Stimulated activated CD8-positive, alpha-beta memory T cell treated with anti-CD3 and anti-CD28 coated beads, Interleukin-12 subunit alpha, Interleukin-12 subunit beta, amount 100 ng/mL, for 24 hours (primary cell): ENCODE data around the gene MRPL21.

ENCODE experiments used
- DNase-seq: peaks from one replicate; pipeline ENCODE4 v3.0.0-alpha.2; 2020; ENCODE audit errors: extremely low read depth

The MRPL21 gene

DNA sequence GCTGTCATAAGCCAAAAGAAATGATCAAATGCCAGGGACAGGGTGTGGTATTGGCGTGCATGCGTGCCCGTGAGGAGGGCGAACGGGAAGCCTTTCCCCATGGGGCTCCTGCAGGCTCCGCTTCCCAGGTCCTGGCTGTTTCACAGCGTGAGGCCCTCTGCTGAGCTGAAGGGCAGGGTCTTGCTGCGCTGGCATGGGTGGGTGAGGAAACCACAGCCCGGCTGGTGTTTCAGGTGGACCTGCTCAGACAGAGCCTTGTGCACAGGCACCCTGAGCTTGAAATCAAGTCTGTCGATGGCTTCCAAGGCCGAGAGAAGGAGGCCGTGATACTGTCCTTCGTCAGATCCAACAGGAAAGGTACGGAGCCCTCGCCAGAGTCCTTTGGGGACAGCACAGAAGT, 31.4 kb upstream of the MRPL21 start:
- DNase-seq, result no peak

DNA sequence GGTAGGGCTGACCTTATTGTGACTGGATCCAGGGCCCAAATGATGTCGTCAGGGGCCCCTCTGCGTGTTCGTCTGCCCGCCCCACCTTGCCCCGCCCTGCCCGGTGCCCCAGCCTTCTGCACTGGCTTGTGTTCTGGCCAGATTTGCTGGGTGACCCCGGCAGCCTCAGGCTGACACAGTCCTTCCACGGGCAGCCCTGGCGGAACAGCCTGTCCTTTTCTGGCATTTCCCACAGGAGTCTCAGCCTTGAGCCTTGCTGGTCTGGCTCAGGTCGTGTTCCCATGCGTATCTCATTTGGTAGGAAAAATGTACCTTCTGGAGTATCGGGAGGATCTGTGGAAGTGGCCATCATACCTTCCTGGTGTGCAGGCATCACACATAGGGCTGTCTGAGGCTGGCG, 31.0 kb upstream of the MRPL21 start:
- no peak for DNase-seq

DNA sequence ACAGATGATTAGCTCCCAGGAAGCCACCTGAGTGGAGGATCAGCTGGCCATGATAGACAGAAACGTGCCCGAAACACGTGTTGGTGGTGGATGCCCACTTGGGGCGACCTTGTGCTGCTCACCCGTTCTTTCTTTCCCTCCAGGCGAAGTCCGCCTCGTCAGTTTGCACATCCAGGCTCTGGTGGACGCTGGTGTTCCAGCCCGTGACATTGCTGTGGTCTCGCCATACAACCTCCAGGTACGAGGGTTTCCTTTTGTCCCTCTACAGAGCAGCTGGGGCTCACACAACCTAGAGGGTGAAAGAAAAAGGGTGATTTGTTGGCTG, 30.7 kb upstream of the MRPL21 start:
- DNase-seq, result no peak

DNA sequence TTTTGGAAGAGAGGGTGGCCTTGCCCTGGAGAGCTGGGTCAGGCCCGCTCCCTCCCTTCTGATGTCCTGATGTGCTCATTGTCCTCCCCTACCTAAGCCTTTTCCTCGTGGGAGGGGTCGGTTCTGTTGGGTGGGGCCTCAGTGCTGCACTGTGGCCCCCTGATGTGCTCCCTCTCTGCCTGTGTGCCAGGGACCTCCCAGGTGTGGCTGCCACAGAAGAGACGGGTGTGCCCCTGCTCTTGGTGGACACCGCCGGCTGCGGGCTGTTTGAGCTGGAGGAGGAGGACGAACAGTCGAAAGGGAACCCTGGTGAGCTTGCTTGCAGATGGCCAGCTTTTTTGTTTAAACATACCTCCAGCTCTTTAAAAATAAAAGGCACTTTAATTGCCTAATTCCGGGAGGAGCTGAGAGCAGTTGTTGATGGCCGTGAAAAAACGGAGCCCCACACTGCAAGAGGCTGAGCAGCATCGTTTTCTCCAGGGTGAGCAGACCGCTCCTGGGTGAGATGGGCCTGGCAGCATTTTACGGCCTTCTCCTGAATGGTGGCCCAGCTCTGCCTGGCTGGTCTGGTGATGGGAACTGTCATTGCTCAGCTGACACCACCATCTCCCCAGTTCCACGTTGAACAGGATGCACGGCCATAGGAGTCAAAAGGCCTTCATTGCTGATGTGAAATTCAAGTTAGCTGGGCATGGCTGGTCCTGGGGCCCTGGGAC, 30.1 kb upstream of the MRPL21 start:
- no peak for DNase-seq

DNA sequence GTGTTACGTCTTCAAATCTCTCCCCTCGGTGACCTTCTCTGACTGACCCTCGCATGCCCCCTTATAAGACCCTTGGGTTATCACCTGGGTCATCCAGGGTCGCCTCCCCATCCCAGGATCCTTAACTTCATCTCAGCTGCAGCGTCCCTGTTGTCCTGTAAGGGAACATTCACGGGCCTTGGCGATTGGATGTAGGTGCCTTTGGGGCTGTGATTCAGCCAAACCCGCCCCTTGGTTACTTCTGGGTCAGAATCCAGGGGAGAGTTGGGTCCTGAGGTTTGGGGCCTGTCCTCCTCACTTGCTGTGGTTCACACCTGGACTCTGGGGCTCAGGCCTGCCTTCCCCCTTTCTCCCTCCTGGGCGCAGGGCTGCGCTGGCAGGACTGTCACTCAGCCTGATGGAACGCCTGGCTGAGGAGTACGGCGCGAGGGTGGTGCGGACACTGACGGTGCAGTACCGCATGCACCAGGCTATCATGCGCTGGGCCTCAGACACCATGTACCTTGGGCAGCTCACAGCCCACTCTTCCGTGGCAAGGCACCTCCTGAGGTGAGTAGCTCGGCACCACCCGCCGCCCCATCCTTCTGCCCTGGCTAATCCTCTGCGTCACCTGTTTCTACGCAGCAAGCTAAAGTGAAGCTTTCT, 29.4 kb upstream of the MRPL21 start:
- DNase-seq, result no peak

DNA sequence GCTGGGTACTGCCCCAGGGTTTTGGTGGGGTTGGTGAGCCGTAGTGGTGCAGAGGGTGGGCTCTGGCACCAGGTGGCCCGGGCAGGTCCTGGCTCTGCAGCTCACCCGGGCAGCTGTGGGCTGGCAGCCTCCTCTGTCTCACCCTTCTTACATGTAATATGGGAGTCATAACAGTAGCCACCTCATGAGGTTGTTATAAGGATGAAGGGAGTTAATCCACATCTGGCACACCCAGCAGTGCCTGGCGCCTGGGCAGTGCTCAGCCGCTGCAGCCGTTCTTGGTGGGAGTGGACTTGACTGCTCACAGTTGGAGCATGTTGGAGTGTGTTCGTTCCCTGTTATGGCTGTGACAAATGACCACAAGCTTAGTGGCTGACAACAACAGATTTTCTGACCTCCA, 28.7 kb upstream of the MRPL21 start:
- DNase-seq, result no peak

DNA sequence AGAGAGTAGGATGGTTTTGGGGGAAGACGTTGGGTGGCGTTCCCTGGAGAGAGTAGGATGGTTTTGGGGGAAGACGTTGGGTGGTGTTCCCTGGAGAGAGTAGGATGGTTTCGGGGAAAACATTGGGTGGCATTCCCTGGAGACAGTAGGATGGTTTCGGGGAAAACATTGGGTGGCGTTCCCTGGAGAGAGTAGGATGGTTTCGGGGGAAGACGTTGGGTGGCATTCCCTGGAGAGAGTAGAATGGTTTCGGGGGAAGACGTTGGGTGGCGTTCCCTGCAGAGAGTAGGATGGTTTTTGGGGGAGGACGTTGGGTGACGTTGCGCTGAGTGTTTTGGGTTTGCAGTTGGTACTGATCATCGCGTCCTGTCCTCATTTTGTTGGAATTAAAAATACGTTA, 28.3 kb upstream of the MRPL21 start:
- no peak for DNase-seq

DNA sequence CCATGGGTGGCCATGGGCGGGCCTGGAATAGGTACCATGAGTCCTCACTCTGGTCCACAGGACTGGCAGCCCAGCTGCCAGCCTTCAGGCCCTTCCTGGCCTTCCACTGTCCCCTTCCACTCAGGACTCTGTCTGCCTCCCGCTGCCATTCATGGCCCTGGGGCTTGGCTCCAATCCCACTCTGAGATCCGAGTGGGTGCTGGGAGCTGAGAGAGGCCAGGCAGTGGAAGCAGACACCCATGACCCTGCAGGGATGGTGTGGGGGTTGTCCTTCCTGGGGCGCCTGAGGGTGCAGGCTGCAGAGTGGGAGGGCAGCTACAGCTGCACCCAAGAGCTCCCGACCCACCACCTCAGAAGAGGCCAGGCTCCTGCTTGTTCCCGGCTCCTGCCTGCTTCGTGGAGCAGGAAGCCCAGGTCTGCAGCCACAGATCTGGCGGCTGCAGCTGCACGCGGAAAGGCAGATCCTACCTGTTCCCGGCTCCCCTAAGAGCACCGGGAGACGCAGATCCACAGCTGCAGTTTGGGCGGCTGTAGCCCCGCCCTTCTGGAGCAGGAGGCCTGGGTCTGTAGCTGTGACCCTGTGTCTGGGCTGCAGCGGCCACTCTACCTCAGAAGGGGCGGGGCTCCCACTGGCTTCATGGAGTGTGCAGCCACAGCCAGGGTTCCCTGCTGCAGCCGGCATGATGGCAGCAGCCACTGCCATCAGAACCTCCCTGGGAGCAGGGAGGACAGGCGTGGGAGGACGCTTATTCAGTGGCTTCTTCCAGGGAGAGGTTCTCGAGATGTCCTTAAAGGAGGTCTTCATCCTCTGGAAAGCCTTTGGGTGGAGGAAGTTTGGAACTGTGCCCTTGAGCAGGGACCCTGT, 27.6 kb upstream of the MRPL21 start:
- no peak for DNase-seq

DNA sequence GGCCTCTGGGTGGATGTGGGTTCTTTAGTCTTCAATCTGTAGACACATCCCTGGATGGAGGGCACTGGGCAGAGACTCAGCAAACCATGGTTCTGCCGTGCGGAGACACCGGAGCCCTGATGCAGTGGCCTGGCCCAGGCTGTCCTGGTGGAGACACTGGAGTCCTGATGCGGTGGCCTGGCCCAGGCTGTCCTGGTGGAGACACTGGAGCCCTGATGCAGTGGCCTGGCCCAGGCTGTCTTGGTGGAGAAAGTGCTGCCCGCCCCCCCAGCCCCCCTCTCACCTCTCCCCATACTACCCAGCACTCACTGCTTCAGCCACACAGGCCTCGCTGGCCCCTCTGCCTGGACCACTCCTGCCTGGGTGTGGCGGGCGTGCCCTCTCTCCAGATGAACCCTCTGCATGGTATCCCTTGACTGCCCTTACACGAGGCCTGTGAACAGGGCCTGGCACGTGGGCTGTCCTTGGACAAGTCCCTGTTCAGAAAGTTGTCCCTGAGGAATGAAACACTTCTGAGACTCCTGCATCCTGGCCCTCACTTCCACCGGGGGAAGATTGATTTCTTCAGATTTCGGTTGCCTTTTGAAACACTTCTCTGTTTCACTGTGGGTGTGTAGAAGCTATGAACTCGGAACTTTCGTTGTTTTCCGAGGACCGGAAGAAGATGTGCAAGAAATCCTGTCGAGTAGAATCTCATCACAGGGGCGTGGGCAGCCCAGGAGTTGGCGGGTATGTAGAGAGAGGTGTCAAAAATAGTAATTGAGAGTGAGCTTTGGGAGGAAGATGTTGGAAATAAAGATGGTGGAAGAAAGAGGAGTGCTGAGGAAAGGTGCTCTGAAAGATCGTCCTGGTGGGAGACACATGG, 26.3 kb upstream of the MRPL21 start:
- DNase-seq, result no peak

DNA sequence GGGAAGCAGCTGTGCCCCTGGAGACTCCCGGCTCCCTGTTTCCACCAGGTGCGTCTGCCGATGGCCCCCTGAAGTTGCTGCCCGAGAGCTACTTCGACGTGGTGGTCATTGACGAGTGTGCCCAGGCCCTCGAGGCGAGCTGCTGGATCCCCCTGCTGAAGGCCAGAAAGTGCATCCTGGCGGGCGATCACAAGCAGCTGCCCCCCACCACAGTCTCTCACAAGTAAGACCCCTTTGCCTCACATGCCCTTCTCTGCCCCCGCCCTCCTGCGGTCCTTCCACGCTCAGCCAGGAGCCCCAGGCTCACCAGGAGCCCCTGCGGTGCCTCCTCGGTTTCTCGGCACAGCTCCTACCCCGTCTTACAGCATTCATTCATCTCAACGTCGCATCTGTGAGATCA, 25.5 kb upstream of the MRPL21 start:
- DNase-seq, result no peak

DNA sequence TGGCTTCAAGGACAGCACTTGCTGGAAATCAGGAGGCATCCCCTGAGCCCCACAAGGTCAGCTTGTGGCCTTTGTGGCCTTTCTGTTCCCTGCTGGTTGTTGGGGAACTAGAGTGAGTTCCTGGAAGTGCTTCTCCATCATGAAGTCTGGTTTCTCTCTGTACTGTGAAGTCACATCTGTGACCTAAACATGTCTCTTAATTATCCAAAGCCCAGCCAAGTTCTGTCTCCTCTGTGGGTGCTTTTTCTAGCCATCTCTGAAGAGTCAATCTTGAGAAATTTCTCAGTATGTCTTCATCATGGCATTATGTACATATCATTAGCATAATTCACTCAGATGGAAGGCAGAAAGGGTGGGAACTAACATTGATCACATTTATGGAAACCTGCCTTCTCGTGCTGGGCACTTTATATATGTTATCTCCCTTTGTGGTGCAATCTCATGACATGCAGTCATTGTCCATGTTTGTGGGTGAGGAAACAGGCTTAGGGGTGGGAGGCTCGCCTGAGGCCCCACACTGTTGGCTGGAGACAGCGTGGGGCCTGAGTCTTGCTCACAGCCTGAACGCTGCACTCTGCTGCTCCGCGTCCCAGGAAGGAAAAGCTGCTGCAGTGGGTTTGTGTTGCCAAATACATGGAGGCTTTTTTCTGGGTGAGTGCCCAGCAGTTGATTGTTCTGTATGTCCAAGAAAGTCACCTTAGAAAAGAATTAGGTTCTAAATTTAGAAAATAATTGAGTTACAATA, 24.7 kb upstream of the MRPL21 start:
- DNase-seq, result no peak

DNA sequence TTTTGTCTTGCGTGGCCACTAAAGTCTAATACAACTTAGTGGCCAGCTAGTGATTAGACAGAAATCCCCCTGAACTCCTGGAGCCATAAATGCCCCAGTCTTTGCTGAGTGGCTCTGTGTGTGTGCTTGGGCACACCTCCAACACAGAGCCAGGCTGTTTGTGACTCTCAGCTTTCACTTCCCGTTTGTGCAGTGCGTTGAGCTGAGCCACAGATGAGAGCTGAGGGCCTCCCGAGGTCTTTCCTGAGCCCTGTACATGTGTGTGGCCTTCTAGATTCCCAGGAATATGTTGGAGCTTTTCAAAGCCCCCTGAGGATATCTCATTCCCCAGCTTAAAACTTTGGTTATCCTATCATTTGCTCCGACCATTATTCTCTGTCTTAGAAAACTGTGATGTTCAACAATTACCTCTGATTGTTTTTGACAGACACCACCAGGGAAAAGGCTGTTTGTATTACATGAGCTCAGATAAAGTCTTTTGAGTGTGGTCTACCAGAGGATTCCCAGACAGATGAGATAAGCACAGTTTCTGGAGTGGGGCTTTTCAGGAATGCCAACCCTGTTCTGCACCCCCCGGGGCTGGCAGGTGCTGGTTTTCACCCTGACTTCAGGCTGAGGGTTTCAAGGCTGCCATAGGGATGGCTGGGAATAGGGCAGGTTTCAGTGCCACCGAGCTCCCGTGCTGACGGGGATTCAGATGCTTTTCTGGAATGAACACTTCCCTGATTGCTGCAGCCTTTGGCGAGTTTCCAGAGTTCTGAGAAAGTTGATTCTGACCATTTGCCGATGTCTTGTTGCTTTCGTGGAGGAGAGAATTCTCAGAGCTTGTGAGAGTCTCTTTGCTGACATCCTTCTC, 23.9 kb upstream of the MRPL21 start:
- no peak for DNase-seq

DNA sequence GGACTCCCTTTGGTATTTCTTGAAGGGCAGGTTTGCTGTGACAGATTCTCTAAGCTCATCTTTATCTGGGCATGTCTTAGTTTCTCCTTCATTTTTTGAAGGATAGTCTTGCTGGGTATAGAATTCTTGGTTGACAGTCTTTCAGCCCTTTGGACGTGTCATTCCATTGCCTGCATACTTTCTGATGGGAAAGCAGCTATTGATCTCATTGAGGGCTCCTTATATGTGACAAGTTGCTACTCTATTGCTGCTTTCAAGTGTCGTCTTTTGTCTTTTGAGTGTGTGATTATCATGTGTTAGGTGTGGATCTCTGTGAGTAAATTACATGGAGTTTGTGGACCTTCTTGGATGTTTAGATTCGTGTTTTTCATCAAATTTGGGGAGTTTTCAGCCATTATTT, 22.0 kb upstream of the MRPL21 start:
- DNase-seq, result no peak

DNA sequence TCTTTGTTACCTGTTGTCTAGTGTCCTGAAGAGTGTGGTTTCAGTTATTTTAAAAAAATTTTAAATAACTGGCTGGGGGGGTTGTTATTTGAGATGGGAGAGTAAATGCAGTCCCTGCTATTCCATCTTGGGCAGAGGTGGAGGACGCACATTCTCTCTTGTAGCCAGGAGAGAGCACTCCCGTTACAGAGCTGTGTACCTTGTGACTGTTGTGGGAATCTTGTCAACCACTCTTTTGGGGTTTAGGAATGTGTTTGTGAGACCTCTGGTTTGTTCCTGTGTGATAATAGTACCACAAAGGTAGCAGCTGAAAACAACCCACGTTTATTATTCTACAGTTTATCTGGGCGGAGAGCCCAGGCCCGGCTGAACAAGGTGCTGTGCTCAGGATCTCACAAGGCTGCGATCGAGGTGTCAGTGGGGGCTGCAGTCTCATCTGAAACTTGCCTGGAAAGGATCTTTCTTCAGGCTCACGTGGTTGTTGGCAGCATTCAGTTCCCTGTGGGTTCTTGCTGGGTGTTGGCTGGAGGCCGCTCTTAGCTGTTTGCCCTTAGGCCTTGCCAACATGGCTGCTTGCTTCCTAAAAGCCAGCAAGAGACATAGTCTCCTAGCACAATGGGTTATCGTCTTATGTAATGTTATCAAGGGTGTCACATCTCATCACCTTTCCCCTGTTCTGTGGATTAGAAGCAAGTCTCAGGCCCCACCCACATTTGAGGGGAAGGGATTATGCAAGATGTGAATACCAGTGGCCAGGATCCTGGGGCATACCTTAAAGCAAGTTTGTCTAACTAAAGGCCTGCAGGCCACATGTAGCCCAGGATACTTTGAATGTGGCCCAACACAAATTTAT, 20.7 kb upstream of the MRPL21 start:
- no peak for DNase-seq

DNA sequence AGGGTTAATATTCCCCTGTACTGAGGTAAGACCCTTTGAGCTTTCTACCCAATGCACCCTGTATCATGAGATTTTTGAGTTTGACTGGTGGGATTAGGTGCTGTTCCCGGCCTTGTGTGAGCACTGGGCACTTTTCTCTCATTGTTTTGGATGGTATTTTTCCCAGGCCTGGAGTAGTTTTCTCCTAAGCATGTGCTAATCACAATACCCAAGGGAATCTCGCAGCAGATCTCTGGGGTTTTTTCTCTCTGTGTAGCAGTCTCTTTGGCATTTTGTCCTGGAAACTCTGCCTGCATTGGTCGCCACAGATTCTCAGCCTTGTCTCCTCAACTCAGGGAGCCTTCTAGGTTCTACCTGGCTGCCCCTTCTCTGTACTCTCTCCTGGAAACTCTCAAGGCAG, 20.0 kb upstream of the MRPL21 start:
- DNase-seq, result no peak

DNA sequence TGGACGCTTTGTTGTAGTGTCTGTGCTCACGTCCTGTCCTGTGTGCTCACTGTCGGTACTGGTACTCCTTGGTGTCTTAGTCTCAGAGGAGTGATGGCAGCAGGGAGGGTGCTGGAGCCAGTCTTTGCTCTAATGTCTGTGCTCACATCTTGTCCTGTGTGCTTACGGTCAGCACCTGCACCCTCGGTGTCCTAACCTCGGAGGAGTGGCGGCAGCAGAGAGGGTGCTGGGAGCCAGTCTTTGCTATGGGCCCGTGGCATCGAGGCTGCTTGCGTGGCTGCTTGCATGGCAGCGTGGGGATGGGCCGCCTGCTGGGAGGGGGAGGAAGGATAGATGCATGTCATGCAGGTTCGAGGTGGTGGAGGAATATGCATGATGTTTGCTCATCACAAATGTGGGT, 12.8 kb upstream of the MRPL21 start:
- DNase-seq, result no peak

DNA sequence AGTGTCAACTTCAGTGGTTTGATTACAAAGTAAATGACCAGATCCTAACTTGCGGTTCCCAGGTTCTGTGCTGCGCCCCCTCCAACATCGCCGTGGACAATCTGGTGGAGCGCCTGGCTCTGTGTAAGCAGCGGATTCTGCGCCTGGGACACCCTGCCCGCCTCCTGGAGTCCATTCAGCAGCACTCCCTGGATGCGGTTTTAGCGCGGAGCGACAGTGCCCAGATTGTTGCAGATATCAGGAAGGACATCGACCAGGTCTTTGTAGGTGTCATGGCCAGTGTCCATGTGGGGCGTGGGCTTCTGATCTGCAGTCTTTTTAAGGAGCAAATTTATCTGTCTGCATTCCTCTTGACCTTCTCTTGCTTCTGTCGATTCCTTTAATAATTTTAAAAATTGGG, 11.1 kb upstream of the MRPL21 start:
- DNase-seq, result no peak

DNA sequence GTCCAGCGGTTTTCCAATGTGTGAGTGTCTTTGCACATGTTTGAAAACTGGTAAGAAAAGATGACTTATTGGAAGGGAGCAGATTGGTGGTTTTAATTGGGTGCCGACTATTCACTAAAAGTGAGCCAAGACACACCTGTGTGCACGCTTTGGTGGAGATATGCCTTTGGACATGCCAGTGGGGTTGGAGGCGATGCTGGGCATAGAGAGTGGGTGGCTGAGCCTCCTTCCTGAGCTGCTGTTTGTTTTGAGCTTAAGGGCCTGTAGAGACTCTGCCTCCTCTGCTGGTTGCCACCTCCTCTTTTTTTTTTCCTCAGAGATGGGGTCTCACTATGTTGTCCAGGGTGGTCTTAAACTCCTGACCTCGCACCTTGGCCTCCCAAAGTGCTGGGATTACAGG, 9.6 kb upstream of the MRPL21 start:
- no peak for DNase-seq

DNA sequence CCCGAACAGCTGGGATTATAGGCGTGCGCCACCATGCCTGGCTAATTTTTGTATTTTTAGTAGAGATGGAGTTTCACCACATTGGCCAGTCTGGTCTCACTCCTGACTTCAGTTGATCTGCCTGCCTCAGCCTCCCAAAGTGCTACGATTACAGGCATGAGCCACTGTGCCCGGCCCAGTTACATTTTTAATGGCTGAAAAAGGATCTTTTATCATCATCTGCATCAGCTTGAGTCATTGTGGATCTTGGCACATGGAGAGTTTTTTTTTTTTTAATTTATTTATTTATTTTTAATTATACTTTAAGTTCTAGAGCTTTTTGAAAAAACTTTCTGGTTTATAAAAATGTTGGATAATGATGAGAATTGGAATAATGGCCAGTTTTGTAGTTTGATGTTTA, 8.6 kb upstream of the MRPL21 start:
- DNase-seq, result no peak

DNA sequence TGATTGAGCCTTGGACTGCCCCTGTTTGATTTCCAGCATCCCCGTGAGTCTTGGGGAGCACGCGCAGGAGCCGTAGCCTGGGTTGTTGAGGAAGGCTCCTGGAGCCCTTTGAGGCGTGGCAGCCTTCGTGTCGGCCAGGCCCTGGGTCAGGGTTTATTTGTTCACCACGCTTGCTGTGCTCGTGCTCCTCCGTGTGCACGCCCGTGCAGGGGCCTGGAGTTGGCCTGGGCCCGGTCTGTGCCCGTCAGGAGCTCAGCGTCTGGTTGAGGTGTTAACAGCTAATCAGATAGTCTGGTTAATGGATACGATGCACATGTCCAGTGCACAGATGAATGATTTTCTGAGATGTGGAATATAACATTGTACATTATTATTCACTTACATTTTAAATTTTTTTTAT, 8.1 kb upstream of the MRPL21 start:
- DNase-seq, result no peak
